SH-SY5Y (cell line): ENCODE measurements around the gene KIAA2012.

ENCODE experiments used
- GATA2 ChIP-seq: IDR thresholded peaks from 2 replicates; pipeline ENCODE4 v1.6.1; 2011; ENCODE audit warnings: mild to moderate bottlenecking, low read depth, low read length
- GATA3 ChIP-seq: IDR thresholded peaks from 2 replicates; pipeline ENCODE4 v1.6.1; 2011; ENCODE audit warnings: low read depth, mild to moderate bottlenecking, low read length, moderate library complexity

The KIAA2012 gene

DNA sequence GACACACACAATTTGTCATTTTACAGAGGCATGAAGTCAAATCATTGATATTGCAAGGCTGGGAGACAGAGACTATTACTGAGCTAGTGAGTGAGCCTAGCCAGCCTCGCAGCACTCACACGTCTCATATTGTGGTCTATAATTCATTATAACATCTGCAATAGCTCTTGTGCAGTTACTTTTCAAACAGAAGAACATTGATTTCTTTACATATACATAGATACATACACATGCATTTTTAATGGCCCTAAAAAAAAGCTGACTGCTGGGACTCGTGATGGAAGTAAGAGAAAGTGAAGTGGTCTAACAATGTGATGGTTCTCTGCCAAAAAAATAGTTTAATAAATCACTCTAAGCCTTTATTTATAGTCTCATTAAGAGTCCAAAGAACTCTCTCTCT lies 56.8 kb downstream of the KIAA2012 start:
- TF ChIP-seq GATA2 (no peak), GATA3 (no peak)

- no peak for TF ChIP-seq GATA3
These were observed 60.3 kb downstream of the KIAA2012 start for GRCh38 chr2:202133200-202133908.

DNA sequence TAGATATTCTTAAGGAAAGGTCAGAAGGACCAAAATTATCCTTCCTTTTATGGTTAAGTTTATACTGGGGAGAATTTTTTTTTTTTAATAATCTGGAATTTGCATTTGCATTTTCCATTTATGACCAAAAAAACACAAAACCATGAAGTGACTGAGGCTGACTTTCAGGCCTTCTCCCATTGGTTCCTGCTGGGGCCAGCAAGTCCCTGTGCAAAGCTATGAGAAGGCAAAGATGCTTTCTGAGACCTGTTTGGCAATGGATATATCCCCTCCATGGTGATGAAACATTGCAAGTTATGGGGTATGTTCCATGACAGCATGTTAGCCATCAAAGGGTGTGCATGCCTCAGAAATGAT lies 60.8 kb downstream of the KIAA2012 start:
- TF ChIP-seq GATA2 (no peak), GATA3 (no peak)

- TF ChIP-seq GATA3 (no peak), GATA2 (no peak)
These were observed 62.2 kb downstream of the KIAA2012 start for GRCh38 chr2:202135091-202135874.

DNA sequence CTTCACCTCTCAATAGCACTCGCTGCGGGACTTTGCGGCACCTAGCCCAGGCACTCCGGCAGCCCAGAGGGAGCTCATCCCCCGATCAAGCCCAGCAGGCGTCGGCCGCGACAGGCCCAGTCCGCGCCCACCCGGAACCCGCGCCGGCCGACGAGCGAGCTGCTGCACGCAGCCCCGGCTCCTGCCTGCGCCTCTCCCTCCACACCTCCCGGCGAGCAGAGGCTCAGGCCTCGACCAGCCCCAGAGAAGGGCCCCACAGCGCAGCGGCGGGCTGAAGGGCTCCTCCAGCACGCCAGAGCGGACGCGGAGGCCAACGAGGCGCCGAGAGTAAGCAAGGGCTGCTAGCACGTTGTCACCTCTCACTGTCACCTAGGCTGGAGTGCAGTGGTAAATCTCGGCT lies 63.5 kb downstream of the KIAA2012 start:
- TF ChIP-seq GATA3: no peak
- TF ChIP-seq GATA2: no peak

- TF ChIP-seq GATA2 (no peak), GATA3 (no peak)
These were observed 67.6 kb downstream of the KIAA2012 start for GRCh38 chr2:202140522-202141252.

GRCh38 chr2:202141329-202141947 lies 68.4 kb downstream of the KIAA2012 start:
- TF ChIP-seq GATA3 (no peak), GATA2 (no peak)

- TF ChIP-seq GATA3 (no peak), GATA2 (no peak)
These were observed 69.5 kb downstream of the KIAA2012 start for GRCh38 chr2:202142540-202142939.

- TF ChIP-seq GATA2: no peak
- no peak for TF ChIP-seq GATA3
These were observed 74.7 kb downstream of the KIAA2012 start for GRCh38 chr2:202147775-202148174.

DNA sequence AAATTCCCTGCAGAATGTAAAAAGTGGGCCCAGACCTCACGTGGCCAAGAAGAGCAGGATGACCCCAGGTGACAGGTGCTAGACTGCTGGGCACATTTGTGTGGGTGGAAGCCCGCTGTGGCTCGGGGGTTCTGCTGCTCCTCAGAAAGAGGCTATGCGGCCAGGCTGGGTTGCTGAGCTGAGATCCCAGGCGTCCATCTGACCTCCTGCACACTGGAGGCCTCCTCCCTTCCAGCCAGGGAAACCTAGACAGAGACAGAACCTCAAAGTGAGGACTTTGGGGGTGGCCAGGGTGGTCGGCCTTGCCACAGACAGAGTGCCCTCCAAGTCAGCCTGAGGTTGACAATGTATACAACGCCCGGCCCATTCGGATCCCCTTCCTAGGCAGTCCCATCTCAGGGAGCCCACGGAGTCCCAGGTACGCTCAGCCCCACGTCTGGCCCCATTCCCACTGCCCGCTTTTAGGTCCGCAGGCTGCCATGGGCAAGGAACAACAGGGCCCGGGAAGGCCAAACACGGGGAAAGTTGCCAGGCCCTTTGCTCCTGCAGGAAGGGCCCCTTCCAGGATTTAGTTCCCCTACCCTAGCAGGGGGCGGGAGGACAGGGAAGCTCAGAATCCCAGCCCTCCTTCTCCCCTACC lies 75.6 kb downstream of the KIAA2012 start:
- TF ChIP-seq GATA3 (no peak), GATA2 (no peak)

GRCh38 chr2:202149155-202149762 lies 76.2 kb downstream of the KIAA2012 start:
- TF ChIP-seq GATA3: no peak
- peak; percentile 43 for TF ChIP-seq GATA2

- TF ChIP-seq GATA2: no peak
- no peak for TF ChIP-seq GATA3
These were observed 76.9 kb downstream of the KIAA2012 start for GRCh38 chr2:202149936-202150335.

DNA sequence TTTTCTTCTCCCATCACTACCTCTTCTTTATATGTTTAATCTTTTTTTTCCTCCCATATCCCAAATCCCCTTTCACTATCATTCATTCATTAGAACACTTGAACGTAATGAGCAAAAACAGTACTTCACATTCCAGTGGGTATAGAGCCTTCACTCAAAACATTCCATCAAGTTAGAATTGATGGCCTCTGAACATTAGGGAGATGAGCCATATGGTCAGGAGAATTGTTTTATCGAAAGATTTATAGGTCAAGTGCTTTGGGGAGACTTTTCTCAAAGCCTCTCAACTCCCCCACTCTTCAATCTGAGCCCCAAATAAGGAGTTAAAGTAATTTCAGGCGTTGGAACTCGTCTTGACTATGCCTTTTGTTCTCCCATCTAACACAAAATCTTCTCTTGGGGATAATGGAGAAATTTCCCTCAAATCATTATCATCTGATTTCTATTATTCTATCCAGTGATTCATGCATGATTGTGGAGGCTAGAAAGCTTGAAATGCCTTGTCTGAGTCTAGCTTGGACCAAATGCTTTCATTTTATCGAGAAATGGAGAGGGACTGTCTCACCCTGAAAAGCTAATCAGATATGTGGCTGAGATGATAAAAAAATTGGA lies 79.2 kb downstream of the KIAA2012 start:
- TF ChIP-seq GATA2 (no peak), GATA3 (no peak)

DNA sequence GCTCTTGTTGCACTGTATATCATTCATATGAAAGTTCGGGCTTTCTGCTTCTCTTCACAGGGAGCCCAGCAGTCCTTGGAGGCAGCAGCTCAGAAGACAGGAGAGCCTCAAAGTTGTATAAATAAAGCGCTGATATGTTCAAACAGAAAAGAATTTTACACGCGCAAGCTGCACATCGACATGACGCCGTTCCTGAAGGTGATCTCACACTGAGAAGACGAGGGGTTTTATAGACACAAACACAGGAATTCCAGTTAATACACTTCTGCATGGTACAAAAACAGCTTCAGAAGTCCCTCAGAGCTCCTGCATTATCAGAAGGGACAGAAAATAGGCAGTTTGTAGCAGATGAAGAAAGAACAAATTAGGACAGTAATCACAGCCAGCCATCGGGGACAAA lies 81.6 kb downstream of the KIAA2012 start:
- no peak for TF ChIP-seq GATA3
- TF ChIP-seq GATA2: no peak
